Measurements from ENCODE around the gene SDC3. TPM values are rescaled to one million over a fixed set of nuclear protein-coding genes. Genes with fewer than 3 reads are reported as not detected.

Gene SDC3
- polyA plus RNA-seq, 3 donors, result 0.05 to 1.2 (median 0.12) TPM

DNA sequence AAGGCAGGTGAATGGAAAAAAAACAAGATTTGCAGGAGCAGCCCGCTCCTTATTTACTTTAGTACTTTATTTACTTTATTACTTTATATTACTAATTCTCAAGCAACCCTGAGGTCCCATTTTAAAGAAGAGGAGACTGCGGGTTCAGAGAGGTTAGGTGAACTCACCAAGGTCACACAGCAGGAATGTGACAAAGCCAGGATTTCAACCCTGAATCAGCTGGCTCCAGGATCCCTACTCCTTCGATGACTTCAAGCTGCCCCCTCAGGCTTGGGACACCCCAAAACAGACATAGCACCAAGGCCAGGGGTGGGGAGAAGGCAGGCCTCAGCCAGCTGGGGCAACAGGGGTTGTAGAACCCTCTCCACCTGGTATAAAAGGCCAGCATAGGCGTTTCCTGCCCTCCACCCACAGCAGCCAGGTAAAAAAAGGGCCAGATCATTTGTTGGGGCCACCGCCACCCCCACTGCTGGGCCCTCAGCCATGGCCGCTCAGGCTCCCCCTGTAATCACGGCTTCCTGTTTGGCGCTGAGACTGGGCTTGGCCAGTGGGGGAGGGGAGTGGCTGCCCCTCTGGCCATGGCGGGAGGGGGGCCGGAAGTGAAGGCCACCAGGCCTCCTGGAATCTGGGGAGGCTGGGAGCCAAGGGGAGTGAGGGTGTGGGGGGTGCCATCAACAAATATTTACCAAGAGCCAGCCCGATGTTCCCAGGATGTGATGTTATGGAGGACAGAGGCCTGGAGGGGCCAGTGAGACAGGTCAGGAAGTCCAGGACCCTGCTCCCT is 6.6 kb downstream of the SDC3 start:
- Mint-ChIP-seq H3K27ac (no peak overlapping the region), H3K4me3 (no peak overlapping the region), H3K9me3 (peaks cover 0 to 3% (median 0%) of the 10 kb centered on the region in 7 donors), H3K36me3 (no peaks in the 10 kb centered on the region), H3K27me3 (ENCODE audit: low read depth in 3 of 3) (peaks cover 41 to 72% (median 53%) of the 10 kb centered on the region in 3 donors), H3K4me1 (peaks cover 8% of the 10 kb centered on the region)
- Histone ChIP-seq H3K27ac (ENCODE audit: low read depth in 1 of 2, low read length in 2 of 2) (no peak overlapping the region), H4K20me1 (ENCODE audit: insufficient read depth, low read length) (no peaks in the 10 kb centered on the region), H3K4me3 (replicated peaks in 1 of 3; ENCODE audit: low read depth in 2 of 3, low read length in 3 of 3) (no peak overlapping the region), H3K79me2 (ENCODE audit: insufficient read depth, low read length) (no peaks in the 10 kb centered on the region), H3K9ac (ENCODE audit: insufficient read depth, low read length, poor library complexity, severe bottlenecking) (no peak overlapping the region), H3K27me3 (ENCODE audit: control insufficient read depth in 2 of 2, insufficient read depth in 2 of 2, low read length in 2 of 2) (peaks cover 3 to 53% of the 10 kb centered on the region in 2 donors), H2AFZ (ENCODE audit: insufficient read depth, low read depth, low read length, poor library complexity, severe bottlenecking) (no peak overlapping the region), H3K9me3 (replicated peaks in 1 of 2; ENCODE audit: control insufficient read depth in 1 of 2, insufficient read depth in 1 of 2, low read length in 2 of 2) (peaks cover 0 to 3% of the 10 kb centered on the region in 2 donors), H3K4me1 (ENCODE audit: control insufficient read depth in 1 of 2, insufficient read depth in 2 of 2, low read length in 2 of 2) (peaks cover 0 to 5% of the 10 kb centered on the region in 2 donors), H3K36me3 (replicated peaks in 1 of 2; ENCODE audit: control insufficient read depth in 1 of 2, insufficient read depth in 2 of 2, low read length in 2 of 2) (no peaks in the 10 kb centered on the region), H3K4me2 (replicated peaks; ENCODE audit: extremely low read depth, low read length, poor library complexity, severe bottlenecking) (no peak overlapping the region)
- TF ChIP-seq, protein P1, sequence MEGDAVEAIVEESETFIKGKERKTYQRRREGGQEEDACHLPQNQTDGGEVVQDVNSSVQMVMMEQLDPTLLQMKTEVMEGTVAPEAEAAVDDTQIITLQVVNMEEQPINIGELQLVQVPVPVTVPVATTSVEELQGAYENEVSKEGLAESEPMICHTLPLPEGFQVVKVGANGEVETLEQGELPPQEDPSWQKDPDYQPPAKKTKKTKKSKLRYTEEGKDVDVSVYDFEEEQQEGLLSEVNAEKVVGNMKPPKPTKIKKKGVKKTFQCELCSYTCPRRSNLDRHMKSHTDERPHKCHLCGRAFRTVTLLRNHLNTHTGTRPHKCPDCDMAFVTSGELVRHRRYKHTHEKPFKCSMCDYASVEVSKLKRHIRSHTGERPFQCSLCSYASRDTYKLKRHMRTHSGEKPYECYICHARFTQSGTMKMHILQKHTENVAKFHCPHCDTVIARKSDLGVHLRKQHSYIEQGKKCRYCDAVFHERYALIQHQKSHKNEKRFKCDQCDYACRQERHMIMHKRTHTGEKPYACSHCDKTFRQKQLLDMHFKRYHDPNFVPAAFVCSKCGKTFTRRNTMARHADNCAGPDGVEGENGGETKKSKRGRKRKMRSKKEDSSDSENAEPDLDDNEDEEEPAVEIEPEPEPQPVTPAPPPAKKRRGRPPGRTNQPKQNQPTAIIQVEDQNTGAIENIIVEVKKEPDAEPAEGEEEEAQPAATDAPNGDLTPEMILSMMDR (IDR thresholded peaks at IDR 0.05), result no peak
- no peak for DNase-seq
- intact Hi-C loops (cut with micrococcal nuclease), result loop anchor here in 1 of 2 donors (2.0 kb wide), 1 partner anchor 71 kb away; no protein-coding TSS in a partner anchor
- 53% methylated on average over 3 of the region's 11 CpGs for WGBS (ENCODE audit: insufficient coverage)

DNA sequence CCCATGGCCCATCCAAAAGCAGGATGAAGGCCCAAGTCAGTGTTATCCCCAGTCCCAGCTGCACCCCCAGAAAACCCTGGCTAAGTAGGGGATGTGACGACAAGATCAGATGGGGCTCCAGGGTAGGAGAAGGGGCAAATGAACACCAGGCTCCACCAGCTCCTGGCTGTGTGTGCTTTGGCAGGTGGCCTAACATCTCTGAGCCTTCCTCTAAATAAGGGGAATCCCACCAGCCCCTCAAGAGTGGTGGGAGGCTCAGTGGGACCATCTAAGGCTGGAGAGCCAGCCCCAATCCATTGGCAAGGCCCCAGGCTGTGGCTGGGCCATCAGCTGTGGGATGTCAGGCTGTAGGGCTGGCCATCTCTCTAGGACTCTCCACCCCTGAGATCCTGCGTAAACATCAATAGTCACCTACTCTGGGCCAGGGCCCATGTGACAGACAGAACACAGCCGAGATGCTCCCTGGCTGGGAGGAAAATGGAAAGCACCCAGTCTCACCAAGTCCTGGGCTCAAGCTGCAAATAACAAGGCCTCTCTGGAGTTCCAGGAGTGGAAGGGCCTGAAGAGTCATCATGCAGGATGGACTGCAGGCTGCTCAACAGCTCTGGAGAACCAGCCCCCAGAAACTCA is 7.5 kb downstream of the SDC3 start:
- peaks cover 0 to 1% (median 0%) of the 10 kb centered on the region in 7 donors for H3K9me3 Mint-ChIP-seq
- H3K4me3 ChIP-seq (replicated peaks in 1 of 3; ENCODE audit: low read depth in 2 of 3, low read length in 3 of 3), result no peak overlapping the region
- intact Hi-C loops (cut with micrococcal nuclease), result loop anchor here in 1 of 2 donors (2.0 kb wide), 1 partner anchor 70 kb away; no protein-coding TSS in a partner anchor
- no peak for DNase-seq
- H4K20me1 ChIP-seq (ENCODE audit: insufficient read depth, low read length), result no peaks in the 10 kb centered on the region
- H3K79me2 ChIP-seq (ENCODE audit: insufficient read depth, low read length), result no peaks in the 10 kb centered on the region
- peaks cover 39 to 70% (median 54%) of the 10 kb centered on the region in 3 donors for H3K27me3 Mint-ChIP-seq (ENCODE audit: low read depth in 3 of 3)
- no peak overlapping the region for H3K9ac ChIP-seq (ENCODE audit: insufficient read depth, low read length, poor library complexity, severe bottlenecking)
- no peaks in the 10 kb centered on the region for H3K36me3 Mint-ChIP-seq
- peaks cover 9% of the 10 kb centered on the region for H3K4me1 Mint-ChIP-seq
- H3K27me3 ChIP-seq (ENCODE audit: control insufficient read depth in 2 of 2, insufficient read depth in 2 of 2, low read length in 2 of 2), result peaks cover 0 to 44% of the 10 kb centered on the region in 2 donors
- TF ChIP-seq, protein P1 (IDR thresholded peaks at IDR 0.05), result no peak
- no peak overlapping the region for H3K27ac ChIP-seq (ENCODE audit: low read depth in 1 of 2, low read length in 2 of 2)
- no peaks in the 10 kb centered on the region for H3K36me3 ChIP-seq (replicated peaks in 1 of 2; ENCODE audit: control insufficient read depth in 1 of 2, insufficient read depth in 2 of 2, low read length in 2 of 2)
- no peak overlapping the region for H3K27ac Mint-ChIP-seq
- peaks cover 0 to 5% of the 10 kb centered on the region in 2 donors for H3K4me1 ChIP-seq (ENCODE audit: control insufficient read depth in 1 of 2, insufficient read depth in 2 of 2, low read length in 2 of 2)
- H3K4me3 Mint-ChIP-seq, result no peak overlapping the region
- H3K4me2 ChIP-seq (replicated peaks; ENCODE audit: extremely low read depth, low read length, poor library complexity, severe bottlenecking), result no peak overlapping the region
- H2AFZ ChIP-seq (ENCODE audit: insufficient read depth, low read depth, low read length, poor library complexity, severe bottlenecking), result no peak overlapping the region
- 50% methylated on average over 1 of the region's 3 CpGs for WGBS (ENCODE audit: insufficient coverage)
- H3K9me3 ChIP-seq (replicated peaks in 1 of 2; ENCODE audit: control insufficient read depth in 1 of 2, insufficient read depth in 1 of 2, low read length in 2 of 2), result no peaks in the 10 kb centered on the region

Measured in CD14-positive monocyte (primary cell).